Measurements from ENCODE around the gene STIM2.

DNA sequence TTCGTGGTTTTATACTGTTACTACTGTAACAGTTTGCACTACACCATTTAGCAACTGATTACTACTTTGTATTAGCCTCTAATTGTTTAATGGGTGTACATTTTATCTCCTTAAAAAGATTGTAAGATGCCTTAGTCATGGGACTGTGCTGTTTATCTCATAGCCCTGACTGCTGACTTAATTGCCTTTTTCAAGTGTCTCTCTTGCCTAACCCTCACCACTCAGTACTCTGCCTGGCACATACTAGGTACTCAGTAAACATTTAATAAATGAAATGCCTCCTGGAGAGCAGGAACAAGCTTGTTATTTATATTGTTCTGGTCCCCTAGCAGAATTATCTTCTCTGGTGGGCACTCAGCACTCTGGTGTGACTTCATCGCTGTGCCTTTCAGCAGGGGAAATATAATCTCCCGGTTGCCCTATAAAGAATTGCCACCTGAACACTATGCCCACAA, 1.7 kb upstream of the STIM2 start:
- TF ChIP-seq, protein P1, sequence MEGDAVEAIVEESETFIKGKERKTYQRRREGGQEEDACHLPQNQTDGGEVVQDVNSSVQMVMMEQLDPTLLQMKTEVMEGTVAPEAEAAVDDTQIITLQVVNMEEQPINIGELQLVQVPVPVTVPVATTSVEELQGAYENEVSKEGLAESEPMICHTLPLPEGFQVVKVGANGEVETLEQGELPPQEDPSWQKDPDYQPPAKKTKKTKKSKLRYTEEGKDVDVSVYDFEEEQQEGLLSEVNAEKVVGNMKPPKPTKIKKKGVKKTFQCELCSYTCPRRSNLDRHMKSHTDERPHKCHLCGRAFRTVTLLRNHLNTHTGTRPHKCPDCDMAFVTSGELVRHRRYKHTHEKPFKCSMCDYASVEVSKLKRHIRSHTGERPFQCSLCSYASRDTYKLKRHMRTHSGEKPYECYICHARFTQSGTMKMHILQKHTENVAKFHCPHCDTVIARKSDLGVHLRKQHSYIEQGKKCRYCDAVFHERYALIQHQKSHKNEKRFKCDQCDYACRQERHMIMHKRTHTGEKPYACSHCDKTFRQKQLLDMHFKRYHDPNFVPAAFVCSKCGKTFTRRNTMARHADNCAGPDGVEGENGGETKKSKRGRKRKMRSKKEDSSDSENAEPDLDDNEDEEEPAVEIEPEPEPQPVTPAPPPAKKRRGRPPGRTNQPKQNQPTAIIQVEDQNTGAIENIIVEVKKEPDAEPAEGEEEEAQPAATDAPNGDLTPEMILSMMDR (conservative IDR thresholded peaks at IDR 0.05 in 1 of 2, IDR thresholded peaks at IDR 0.05 in 1 of 2; ENCODE audit: low read depth in 1 of 2, low read length in 2 of 2) = no peak
- TF ChIP-seq EZH2 (IDR thresholded peaks at IDR 0.05; ENCODE audit: low read length, missing control alignments) = no peak
